ENCODE data around the gene LIN54. TPM values are rescaled to one million over a fixed set of nuclear protein-coding genes. Genes with fewer than 3 reads are reported as not detected.
A peak's percentile ranks its signal among the peaks of the same experiment; 100 is the strongest.

The LIN54 gene
- total RNA-seq, 6 donors from 2014 or later, result 4.2 to 11.7 (median 9.5) TPM

GRCh38 chr4:83040269-83040668 is 29.6 kb upstream of the LIN54 start:
- H3K27me3 ChIP-seq, result no peaks in the 10 kb centered on the region
- H3K4me3 ChIP-seq, result no peak overlapping the region
- ATAC-seq (ENCODE audit: low FRiP score in 2 of 2) (no peak), DNase-seq (no peak)
- H3K27ac ChIP-seq, result no peak overlapping the region
- H3K9me3 ChIP-seq, result no peaks in the 10 kb centered on the region
- WGBS, 2 donors, result 88 to 92% methylated on average over 3 of the region's 3 CpGs
- peaks cover 15 to 28% (median 21%) of the 10 kb centered on the region in 4 donors for H3K4me1 ChIP-seq
- no peaks in the 10 kb centered on the region for H3K36me3 ChIP-seq
- TF ChIP-seq EP300 (IDR thresholded peaks at IDR 0.05) (no peak), POLR2AphosphoS5 (IDR thresholded peaks at IDR 0.05) (no peak), CTCF (IDR thresholded peaks at IDR 0.05) (no peak)

GRCh38 chr4:83036991-83037665 is 26.5 kb upstream of the LIN54 start:
- 76 to 79% methylated on average over 5 of the region's 5 CpGs for WGBS, 2 donors
- DNase-seq, result no peak

GRCh38 chr4:83034630-83035494 is 24.2 kb upstream of the LIN54 start, which contains the start of gene COPS4:
Gene COPS4, plus strand, starts transcription at chr4:83035183. Its CDS starts 42 bp downstream, at chr4:83035225.
- Histone ChIP-seq H3K27ac (peak within 1 kb of the TSS; percentile 84 to 95 (median 93)), H3K4me1 (peaks cover 15 to 24% (median 21%) of the 10 kb centered on the region in 4 donors), H3K27me3 (no peaks in the 10 kb centered on the region), H3K4me3 (peak within 1 kb of the TSS; percentile 75 to 89 (median 86)), H3K9me3 (no peaks in the 10 kb centered on the region), H3K36me3 (no peaks in the 10 kb centered on the region)
- ATAC-seq (ENCODE audit: low FRiP score in 2 of 2), result peak; percentile 100
- TF ChIP-seq EP300 (IDR thresholded peaks at IDR 0.05) (no peak), CTCF (IDR thresholded peaks at IDR 0.05) (peak; percentile 22 to 72 (median 64)), POLR2AphosphoS5 (IDR thresholded peaks at IDR 0.05) (peak; percentile 73 to 84), POLR2A (IDR thresholded peaks at IDR 0.05) (peak in 3 of 4 donors; percentile 66 to 78 (median 72))
- DNase-seq, result peak; percentile 91 to 99
- 0 to 1% methylated on average over 37 to 39 of the region's 39 CpGs for WGBS, 2 donors

More at GRCh38 chr4:83036991-83037665, 26.5 kb upstream of the LIN54 start:
- Histone ChIP-seq H3K9me3 (no peaks in the 10 kb centered on the region), H3K4me3 (no peak overlapping the region), H3K27me3 (no peaks in the 10 kb centered on the region), H3K4me1 (peaks cover 15 to 24% (median 21%) of the 10 kb centered on the region in 4 donors), H3K27ac (no peak overlapping the region), H3K36me3 (no peaks in the 10 kb centered on the region)
- TF ChIP-seq POLR2A (IDR thresholded peaks at IDR 0.05) (no peak), CTCF (IDR thresholded peaks at IDR 0.05) (no peak), EP300 (IDR thresholded peaks at IDR 0.05) (no peak), POLR2AphosphoS5 (IDR thresholded peaks at IDR 0.05) (no peak)
- ATAC-seq (ENCODE audit: low FRiP score in 2 of 2), result no peak

DNA sequence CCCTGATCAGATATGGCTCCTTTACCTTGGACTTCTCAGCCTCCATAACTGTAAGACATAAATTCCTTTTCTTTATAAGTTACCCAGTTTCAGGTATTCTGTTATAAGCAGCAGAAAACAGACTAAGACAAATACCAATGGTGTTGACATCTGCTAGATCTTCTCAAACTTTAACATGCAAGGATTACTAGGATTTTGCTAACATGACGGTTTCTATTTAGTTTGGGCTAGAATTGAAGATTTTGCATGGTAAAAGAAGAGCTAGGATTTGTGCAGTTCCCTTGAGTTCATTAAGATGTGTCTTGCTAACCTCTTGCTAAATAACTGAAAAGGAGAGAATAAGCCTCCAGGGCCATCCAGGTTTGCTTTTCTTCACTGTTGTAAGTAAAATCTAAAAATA is 19.1 kb upstream of the LIN54 start:
- ATAC-seq (ENCODE audit: low FRiP score in 2 of 2) (no peak), DNase-seq (no peak)
- no peaks in the 10 kb centered on the region for H3K27me3 ChIP-seq
- WGBS, 2 donors, result 84 to 100% methylated on average over 1 of the region's 1 CpG
- H3K4me1 ChIP-seq, result no peaks in the 10 kb centered on the region
- peaks cover 0 to 11% (median 8%) of the 10 kb centered on the region in 4 donors for H3K9me3 ChIP-seq
- H3K36me3 ChIP-seq, result no peaks in the 10 kb centered on the region
- no peak overlapping the region for H3K4me3 ChIP-seq
- TF ChIP-seq EP300 (IDR thresholded peaks at IDR 0.05) (no peak), CTCF (IDR thresholded peaks at IDR 0.05) (no peak), POLR2AphosphoS5 (IDR thresholded peaks at IDR 0.05) (no peak), POLR2A (IDR thresholded peaks at IDR 0.05) (no peak)
- H3K27ac ChIP-seq, result no peak overlapping the region
